ENCODE measurements around the gene TUBB1.

DNA sequence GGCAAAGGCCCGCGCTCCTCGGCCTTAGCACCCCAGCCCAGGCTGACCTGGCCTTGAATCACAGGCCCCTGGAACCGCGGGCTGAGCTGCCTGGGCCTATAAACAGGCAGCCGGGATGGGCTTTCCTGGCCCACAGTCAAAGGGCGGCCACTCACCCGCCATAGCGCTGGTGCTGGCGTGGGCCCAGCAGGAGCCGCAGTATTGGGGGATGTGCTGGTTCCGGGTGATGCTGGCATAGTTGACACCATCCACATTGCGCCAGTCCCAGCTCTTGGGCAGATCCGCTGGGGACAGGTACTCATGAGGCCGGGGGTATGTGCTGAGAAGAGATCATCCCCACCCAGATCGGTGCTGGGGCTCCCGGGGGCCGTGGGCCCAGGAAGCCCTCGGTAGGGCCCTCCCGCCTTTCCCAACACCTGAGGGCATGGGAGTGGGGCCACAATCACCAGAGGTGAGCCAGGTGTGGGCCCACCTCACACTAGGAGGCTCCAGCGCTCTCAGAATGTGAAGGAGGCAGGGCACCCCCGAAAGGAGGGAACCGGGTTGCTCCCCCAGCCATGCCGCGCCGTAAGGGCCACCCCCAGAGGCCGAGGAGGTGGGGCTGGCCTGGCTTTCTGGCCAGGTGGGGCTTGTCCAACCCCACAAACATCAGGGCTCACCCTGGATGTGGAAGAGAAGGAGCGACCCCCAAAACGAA is 12.9 kb upstream of the TUBB1 start:
- TF ChIP-seq CTCF (IDR thresholded peaks at IDR 0.05; ENCODE audit: insufficient read depth, low read length, poor library complexity, severe bottlenecking), result no peak
- TF ChIP-seq EZH2phosphoT487 (conservative IDR thresholded peaks at IDR 0.05; ENCODE audit: low read length), result no peak

All from SU-DHL-6 (cell line).